ENCODE results near the gene FOXM1.
"Not testable (repeated sequence)": the region's sequence is repeated elsewhere in the genome, so short reads cannot be mapped to it uniquely, and the experiment has no call there.

Gene FOXM1

GRCh38 chr12:2879853-2880252 is 2.9 kb upstream of the FOXM1 start:
- no peak for DNase-seq

DNA sequence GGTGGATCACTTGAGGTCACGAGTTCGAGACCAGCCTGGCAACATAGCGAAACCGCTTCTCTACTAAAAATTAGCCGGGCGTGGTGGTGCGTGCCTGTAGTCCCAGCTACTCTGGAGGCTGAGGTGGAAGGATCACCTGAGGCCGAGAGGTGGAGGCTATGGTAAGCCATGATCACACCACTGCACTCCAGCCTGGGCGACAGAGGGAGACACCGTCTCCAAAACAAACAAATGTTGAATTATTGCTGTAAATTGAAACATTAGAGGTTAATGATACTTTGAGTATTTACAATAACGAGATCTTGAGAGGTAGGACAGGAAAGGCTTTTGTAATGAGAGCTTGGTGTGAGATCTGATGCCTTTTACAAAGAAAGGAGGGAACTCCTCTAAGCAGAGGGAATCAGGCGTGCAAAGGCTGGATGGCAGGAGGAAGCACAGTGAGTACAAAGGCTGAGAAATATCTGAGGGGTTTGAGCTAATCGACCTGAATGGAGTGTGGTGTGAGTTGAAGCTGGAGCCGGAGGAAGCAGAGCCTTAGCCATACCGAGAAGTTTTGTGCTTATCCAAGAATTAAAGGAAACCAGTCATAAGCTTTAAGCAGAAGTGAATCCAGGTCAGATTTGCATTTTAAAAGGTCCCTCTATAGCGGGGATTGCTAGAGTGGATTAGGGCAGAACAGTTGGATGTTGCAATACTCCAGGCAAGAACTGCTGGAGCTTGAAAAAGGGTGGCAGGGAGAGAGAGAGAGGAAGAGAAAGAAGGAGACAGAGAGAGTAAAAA is 1.2 kb upstream of the FOXM1 start:
- DNase-seq: no peak

DNA sequence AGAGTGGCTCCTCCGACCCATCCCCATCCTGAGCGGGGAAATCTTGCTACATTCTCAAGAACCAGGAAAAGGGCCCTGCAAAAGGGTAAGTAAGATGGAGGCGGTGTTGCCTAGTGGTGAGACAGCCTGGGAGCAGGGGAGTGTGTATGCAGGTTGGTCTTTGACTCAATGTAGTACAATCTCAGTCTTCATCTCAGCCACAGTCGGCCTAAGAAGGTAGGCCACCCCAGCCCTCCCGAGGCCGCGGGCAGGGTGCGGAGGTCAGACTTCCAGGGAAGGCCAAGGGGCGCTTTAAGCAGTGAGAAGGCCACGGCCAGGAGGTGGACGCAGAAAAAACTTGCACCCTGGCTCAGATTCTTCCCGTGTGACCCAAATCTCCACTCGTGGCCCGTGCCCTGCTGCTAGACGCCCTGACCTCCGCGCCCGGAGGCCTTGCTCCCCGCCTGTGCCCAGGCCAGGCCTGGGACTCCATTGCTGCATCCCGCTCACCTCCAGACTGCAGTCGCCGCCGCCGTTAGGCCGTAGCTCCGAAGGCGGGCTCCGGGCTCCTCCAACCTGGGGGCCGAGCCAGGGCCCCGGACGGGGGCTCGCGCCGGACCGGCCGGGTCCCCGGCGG is 435 bp downstream of the FOXM1 start:
- DNase-seq: no peak

GRCh38 chr12:2868986-2869632 is 7.9 kb downstream of the FOXM1 start:
- not testable (repeated sequence) for DNase-seq

DNA sequence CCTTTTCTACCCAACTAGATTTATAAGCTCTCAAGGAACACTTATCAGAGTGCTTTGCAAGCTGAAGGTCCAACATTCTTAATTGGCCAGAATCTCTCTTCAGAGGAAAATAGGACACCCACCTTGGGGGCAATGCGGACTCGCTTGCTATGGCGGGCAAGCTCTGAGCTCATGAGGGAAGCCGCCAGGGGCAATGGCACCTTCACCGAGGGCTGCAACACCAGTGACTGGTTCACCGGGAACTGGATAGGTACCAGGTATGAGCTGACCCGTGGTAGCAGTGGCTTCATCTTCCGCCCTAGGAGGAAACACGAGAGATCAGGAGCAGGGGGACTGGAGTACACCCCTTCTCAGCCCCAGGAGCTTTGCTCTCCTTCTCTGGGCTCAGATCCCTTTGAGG is 12.8 kb downstream of the FOXM1 start:
- DNase-seq: no peak

DNA sequence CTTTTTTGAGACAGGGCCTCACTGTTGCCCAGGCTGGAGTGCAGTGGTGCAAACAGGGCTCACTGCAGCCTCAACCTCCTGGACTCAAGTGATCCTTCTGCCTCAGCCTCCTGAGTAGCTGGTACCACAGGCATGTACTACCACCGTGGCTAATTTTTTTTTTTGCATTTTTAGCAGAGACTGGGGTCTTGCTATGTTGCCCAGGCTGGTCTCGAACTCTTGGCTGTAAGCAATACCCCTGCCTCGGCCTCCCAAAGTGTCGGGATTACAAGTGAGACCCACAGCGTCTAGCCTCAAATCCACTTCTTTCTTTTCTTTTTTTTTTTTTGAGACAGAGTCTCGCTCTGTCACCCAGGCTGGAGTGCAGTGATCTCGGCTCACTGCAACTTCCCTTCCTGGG is 13.6 kb downstream of the FOXM1 start:
- DNase-seq: not testable (repeated sequence)

- no peak for DNase-seq
Observed at GRCh38 chr12:2862876-2863275, 14.1 kb downstream of the FOXM1 start.

GRCh38 chr12:2860170-2860569 is 16.8 kb downstream of the FOXM1 start:
- no peak for DNase-seq

DNA sequence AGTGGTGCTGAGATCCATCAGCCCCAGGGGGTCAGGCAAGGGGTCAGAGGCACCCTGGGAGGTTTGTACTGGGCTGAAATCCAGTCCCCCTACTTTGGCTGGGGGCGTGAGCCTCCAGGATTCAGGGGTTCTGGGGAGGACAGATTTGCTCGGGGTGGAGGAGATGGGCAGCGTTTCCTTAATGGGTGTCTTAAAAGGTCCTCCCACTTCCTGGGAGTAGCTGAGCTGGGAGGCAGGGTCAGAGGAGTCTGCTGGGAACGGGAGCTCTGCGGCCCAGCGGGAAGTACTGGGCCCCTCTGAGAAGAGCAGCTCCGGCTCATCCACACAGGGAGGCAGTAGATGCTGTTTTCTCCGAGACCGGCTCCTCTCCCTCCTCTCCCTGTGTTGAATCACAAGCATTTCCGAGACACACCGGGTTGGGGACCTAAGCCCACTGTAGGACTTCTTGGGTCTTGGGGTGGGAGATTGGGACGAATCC is 18.0 kb downstream of the FOXM1 start:
- no peak for DNase-seq

DNA sequence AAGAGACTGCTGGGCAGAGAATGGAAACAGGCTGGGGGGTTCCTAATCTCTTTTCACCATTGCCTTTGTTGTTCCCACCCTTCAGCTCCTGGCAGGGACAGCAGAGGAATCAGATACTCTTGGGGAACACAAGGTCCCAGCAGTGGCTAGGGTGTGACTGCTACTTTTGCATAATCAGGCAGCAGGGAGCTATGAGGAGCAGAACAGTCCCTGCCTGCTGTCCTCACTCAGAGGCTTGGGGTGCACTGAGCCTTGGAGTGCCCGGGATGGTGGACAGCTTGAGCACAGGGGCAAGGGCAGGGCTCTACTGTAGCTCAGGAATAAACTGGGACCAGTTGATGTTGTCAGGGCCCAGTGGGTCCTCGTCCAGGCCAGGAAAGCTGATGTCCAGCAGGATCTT is 18.6 kb downstream of the FOXM1 start:
- no peak for DNase-seq

- no peak for DNase-seq
Observed at GRCh38 chr12:2857576-2857975, 19.4 kb downstream of the FOXM1 start.

- no peak for DNase-seq
Observed at GRCh38 chr12:2857021-2857431, 19.9 kb downstream of the FOXM1 start, which contains the start of gene TEX52. TEX52 (minus strand) TSS chr12:2857039; CDS start chr12:2857026, 13 bp downstream.

DNA sequence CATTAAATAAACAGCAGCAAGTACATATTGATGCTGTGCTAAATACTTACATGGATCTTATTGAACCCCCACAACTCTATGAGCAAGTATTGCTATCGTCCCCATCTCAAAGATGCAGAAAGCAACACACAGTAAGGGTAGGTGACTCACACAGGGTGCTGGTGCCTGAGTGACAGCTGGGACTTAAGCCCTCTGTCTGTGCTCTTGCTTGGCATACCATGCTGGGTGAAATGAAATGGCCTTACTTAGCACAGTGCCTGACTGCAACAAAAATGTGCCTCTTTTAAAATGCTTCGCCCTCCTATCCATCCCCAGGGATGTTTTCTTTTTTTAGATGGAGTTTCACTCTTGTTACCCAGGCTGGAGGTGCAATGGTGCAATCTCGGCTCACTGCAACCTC is 20.9 kb downstream of the FOXM1 start:
- DNase-seq: no peak

DNA sequence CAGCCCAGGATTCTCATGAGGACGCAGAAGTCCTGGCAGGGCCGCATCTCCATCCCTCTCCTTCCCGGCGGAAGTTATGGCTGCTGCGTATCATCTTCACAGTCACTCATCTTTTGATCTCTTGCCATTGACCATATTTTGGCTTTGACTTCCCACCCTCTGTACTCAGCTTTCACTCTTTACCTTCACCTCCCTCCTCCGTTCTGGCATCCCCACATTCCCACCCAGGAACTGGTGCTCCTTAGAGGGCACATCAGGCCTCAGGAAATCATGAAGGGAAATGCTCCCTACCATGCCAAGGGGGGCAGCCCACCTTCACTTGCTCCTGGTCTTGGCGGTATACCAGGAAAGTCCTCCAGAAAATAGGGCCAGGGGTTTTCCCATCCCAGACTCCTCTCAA is 21.4 kb downstream of the FOXM1 start:
- no peak for DNase-seq

DNA sequence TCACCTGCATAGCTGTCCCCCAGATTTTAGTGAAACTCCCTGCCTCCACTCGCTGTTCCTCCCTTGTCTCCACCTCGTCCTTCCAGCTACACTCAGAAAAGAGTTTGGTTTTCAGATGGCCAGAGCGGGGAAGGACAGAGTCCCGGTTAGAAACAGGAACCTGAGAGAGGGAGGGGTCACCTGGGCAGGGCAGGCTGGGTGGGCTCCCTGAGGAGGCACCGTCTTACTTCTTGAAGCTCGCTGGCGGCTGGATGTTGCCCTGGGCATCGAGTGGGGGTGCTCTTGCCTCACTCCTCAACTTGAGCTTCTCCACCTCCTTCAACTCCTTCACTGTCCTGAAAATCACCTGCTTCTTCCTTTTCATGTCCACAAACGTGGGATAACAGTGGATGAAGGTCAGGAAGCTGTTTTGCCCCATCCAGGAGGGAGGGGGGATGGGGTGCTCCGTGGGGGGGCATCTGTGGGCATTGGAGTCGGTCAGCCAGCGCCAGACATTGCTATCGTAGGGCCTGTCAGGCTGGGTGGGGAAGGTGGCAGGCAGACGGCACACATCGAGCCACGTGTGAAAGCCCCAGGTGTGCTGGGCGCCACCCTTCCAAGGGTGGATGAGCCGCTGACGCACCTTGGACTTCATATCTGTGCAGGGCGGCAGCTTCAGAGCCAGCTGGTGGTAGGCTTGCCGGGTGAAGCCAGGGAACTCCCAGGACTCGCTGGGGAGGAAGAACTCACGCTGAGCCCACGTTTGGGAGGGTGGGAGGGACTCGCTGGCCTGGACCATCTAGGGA is 22.1 kb downstream of the FOXM1 start:
- DNase-seq: no peak

DNA sequence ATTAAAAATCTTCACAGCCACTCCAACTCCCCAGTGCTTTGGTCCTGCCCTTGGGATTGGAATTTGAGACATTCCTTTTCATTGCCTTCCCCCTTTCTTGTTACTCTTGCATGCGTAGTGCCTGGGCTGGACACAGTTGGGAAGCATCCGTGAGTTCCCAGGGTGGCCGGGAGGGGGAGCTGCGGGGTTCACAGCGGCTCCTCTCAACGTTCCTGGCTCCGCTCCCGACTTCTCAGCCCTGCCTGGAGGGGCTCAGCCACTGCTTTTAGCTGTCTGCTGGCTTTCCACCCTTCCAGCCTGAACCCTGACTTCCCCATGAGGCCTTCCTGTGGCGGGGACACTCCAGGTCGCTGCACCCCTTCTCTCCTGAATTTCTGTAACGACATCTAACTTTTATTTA is 23.3 kb downstream of the FOXM1 start:
- DNase-seq: no peak

GRCh38 chr12:2851931-2852330 is 25.0 kb downstream of the FOXM1 start:
- no peak for DNase-seq

GRCh38 chr12:2845280-2845679 is 31.7 kb downstream of the FOXM1 start:
- DNase-seq: no peak

GRCh38 chr12:2844786-2845185 is 32.2 kb downstream of the FOXM1 start:
- DNase-seq: no peak

DNA sequence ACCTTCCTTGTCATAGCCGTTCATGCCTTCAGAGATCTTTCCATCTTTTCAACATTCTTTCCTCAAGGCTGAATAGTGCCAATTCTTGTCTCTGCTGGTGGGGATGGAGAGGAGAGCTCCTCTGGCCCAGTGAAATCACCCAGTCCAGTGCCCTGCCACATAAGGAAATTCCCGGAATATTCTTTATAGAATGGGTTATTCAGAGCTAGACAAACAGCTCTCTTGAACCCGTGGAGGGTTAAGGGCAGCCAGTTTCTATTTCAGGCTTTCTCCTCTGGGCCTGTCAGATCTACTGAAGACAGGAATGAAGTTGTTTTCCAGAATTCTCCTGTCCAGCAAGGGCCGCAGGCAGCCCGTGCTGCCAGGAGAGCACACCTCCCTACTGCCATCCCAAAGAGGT is 34.0 kb downstream of the FOXM1 start:
- no peak for DNase-seq

DNA sequence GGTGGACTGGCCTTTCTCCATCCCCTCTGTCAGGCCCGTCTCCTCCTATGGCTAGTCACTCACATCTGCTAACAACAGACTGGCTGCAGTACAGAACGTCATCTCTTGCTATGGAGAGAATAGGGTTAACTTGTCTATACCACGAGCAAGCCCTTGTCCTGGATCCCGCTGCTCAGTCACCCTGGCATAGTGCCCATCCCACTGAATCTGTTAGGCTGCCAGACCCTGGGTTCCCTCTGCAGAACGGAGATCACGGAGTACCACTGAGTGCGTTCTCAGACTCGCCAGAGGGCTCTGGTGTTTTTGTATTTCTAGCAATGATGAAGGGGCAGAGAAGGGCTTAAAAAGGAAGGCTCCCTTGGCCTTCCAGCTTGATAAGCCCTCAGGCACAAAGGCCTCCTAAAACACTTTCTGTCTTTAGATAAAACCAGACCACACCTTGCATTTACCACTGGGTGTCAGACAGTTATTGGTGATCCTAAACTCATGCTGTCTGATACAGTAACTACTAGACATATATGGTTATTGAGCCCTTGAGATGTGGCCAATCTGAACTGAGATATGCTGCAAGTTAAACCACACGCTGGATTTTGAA is 35.8 kb downstream of the FOXM1 start:
- DNase-seq: no peak

DNA sequence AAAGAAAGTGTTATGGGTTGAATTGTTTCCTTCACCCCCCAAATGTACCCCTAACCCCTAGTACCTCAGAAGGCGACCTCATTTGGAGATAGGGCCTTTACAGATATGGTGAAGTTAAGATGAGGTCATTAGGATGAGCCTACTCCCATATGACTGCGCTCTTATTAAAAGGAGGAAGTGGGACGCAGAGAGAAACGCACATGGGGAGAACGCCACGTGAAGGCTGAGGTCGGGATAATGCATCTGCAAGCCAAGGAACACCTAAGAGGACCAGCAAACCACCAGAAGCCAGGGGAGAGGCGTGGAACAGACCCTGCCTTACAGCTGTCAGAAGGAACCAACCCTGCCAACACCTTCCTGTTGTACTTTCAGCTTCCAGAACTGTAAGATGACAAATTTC is 40.4 kb downstream of the FOXM1 start:
- no peak for DNase-seq
